GM19035 (cell line): ENCODE measurements around the gene MTG1.
"Not testable (repeated sequence)": the region's sequence is repeated elsewhere in the genome, so short reads cannot be mapped to it uniquely, and the experiment has no call there.

Source experiments
- ATAC-seq: cut with Tn5 transposase; IDR thresholded peaks from one replicate; pipeline ENCODE4 v1.9.1; 2021; ENCODE audit not compliant: unreplicated experiment

Gene MTG1

DNA sequence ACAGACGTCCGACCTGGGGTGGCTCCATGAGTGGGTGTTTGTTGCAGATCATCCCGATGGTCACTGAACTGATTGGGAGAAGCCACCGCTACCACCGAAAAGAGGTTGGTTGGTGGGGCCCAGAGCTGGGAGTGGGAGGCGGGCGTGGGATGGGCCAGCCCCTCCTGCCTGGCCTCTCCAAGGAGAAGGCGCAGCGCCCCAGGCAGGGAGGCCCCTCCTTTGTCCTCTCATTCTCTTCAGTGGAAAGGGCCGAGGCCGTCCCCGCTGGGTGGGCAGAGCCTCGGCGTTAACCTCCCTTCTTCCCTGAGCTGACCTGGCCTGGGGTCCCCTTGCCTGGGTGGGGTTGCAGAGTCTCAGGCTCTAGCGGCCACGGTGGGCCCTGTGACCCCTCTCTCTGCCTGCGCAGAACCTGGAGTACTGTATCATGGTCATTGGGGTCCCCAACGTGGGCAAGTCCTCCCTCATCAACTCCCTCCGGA lies 5.2 kb downstream of the MTG1 start:
- no peak for ATAC-seq

DNA sequence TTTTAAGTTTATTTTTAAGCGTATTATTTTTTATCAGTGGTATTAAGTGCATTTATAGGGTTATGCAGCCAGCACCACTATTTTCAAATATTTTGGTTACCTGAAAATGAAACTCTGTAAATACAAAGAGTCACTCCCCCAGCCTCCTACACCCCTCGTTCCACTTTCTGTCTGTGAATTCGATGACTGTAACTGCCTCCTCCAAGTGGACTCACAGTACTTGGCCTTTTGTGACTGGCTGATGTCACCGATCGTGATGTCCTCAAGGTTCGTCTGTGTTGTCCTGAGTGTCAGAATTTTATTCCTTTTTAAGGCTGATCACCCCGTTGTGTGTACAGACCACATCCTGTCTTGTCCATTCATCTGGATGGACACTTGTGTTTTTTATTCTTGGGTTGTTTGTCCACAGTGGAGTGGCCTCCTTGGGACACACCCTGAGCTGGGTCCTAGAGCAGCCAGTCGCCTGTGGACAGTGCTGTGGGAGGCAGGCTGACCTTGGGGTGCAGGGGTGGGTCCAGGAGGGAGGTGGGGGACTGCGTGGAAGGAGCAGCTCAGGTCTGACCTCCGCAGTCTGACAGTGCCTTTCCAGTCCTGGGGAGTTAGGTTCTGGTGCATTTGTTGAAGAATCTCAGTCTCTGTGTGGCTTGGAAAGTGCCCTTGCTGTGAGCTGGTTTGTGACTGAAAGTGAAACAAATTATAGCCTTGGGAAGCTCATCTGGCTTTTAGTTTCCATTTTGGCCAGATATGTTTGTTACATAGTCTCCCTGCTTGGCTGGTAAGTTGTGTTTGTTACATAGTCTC lies 6.9 kb downstream of the MTG1 start:
- peak; percentile 69 for ATAC-seq

DNA sequence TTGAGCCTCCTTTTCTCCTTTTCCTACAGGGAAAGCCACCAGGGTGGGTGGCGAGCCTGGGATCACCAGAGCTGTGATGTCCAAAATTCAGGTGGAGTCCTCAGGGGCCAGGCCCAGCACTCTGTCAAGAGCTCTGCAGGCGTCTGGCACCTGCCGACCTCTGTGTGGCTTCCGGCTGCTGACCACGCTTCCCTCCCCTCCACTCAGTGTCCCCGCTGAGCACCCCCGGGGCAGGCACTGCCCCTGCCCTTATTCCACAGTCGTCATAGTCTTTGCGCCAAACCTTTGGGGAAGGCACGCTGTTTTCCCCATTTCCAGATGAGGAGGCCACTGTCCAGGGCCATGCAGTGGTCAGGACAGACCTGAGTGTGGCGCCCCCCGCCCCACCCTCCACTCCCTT lies 7.5 kb downstream of the MTG1 start:
- ATAC-seq, result peak; percentile 7

DNA sequence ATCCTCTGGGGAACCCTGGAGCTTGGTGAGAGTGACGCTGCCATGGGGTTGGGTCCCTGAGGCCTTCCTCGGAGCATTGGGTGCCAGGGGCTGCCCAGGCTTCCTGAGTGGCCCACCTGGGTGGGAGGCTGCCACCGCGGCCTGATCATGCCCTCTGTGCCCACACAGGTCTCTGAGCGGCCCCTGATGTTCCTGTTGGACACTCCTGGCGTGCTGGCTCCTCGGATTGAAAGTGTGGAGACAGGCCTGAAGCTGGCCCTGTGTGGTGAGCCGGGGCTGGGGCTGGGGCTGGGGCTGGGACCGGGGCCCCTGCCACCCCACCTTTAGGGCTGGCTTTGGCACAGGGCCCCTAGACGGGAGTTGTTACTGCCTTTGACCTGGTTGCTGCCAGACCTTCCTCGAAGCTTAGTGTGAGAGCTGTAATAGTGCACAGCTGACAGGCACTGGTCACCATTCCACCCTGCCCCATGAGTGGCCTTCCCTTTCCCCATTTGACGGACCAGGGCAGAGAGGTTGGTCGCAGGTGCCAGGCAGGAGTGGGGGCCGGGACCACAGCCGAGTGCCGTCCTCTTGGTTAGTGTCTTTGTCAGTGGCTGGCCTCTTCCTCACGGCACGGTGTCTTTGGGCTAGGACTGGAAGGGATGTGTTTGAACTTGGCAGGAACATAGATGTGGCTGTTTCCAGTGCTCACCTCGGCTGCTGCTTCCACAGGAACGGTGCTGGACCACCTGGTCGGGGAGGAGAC lies 8.2 kb downstream of the MTG1 start:
- no peak for ATAC-seq

DNA sequence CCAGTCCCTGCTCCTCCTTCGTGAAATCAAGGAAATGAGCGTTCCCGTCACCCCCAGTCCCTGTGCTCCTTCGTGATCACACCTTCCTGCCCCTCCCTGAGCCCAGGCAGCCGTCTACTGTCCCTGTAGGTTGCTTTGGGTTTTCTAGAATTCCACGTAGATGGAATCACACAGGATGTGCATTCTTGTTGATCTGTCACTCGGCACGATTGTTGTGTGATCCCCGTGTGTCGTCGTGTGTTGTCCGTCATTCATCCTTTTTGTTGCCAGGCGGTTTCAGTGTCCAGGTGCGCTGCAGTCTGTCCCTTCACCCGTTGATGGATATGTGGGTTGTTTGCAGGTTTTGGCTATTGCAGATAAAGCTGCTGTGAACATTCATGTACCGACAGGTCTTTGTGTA lies 9.4 kb downstream of the MTG1 start:
- ATAC-seq, result no peak

DNA sequence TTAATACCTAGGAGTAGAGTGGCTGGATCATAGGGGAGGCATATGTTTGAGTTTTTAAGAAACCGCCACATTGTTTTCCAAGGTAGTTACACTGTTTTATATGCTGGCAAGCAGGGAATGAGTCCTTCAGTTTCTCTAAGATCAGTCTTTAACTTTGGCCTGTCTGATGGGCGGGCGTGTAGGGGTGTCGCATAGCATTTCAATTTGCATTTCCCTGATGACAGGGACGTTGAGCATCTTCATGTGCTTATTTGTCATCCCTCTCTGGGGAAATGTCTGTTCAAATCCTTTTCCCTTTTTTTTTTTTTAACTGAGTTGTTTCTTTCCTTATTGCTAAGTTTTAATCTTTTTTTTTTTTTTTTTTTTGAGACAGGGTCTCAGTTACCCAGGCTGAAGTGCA lies 9.8 kb downstream of the MTG1 start:
- no peak for ATAC-seq

DNA sequence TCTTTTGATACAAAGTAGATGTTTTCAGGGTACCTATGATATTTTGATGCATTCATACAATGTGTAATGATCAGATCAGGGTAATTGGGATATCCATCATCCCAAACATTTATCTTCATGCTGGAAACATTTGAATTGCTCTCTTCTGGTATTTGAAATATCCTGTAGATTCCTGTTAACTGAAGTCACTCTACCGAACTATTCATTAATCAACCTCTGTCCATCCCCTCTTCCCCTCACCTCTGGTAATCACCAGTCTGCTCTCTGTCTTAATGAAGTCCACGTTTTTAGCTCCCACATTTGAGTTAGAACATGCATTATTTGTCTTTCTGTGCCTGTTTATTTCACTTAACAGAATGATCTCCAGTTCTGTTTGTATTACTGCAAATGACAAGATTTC lies 11.3 kb downstream of the MTG1 start:
- no peak for ATAC-seq

DNA sequence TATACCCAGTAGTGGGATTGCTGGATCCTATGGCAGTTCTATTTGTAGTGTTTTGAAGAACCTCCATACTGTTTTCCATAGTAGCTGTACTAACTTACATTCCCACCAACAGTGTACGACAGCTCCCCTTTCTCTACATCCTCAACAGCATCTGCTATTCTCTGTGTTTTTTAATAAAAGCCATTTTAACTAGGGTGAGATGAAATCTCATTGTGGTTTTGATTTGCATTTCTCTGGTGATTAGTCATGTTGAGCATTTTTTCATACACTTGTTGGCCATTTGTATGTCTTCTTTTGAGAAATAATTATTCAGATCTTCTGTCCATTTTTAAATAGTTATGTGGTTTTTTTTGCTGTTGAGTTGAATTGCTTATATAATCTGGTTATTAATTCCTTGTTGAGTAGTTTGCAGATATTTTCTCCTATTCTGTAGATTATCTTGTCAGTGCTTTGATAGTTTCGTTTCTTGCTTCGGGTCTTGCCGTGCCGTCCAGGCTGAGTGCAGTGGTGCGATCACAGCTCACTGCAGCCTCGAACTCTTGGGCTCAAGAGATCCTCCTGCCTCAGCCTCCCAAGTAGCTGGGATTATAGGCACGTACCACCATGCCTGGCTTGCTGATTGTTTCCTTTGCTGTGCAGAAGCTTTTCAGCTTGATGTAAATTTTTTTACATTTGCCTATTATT lies 12.0 kb downstream of the MTG1 start:
- ATAC-seq, result peak; percentile 51

DNA sequence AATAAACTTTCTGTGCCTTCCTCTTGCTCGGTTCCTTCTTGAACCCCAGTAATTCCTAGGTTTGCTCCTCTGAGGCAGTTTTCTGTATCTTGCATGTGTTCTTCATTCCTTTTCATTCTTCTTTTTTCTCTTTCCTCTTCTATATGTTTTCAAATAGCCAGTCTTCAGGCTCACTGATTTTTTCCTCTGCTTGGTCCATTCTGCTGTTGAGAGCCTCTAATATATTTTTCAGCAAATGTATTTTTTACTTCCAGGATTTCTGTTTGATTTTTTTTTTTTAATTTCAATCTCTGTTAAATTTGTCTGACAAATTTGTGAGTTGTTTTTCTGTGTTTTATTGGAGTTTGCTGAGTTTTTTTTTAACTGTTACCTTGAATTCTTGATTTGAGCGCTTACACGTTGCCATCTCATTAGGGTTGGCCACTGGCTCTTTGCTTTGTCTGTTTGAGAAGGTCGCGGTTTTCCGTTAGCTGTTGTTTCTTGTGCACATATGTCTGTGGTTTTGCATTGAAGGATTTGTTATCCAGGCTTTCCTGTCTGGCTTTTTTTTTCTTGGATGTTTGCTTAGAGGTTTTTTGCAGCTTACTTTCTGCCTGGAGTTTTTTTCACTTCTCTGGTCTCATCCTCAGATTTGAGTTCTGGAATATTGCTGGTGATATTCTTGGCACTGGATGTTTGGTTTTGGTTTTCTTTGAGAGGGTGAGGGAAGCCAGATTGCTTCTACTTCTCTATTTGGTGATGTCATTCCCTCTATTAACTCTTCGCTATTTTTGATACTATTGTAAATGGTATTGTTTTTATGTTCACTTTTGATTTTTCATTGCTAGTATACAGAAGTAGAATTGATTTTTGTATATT lies 17.8 kb downstream of the MTG1 start:
- ATAC-seq, result no peak

DNA sequence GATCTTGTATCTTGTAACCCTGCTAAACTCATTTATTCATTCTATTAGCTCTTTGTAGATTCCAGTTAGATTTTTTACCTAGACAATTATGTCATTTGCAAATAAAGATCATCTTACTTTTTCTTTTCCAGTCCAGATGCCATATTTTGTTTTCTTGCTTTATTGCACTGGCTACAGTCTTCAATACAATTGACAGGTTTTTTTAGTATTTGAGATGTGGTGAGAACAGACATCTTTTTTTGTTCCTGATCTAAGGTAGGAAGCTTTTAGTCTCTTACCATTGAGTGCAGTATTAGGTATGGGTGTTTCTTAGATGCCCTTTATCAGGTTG lies 18.4 kb downstream of the MTG1 start:
- no peak for ATAC-seq

DNA sequence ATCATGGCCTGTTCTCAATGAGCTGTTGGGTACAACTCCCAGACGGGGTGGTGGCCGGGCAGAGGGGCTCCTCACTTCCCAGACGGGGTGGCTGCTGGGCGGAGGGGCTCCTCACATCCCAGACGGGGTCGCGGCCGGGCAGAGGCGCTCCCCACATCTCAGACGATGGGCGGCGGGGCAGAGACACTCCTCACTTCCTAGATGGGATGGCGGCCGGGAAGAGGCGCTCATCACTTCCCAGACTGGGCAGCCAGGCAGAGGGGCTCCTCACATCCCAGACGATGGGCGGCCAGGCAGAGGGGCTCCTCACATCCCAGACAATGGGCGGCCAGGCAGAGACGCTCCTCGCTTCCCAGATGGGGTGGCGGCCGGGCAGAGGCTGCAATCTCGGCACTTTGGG lies 20.4 kb downstream of the MTG1 start:
- not testable (repeated sequence) for ATAC-seq

DNA sequence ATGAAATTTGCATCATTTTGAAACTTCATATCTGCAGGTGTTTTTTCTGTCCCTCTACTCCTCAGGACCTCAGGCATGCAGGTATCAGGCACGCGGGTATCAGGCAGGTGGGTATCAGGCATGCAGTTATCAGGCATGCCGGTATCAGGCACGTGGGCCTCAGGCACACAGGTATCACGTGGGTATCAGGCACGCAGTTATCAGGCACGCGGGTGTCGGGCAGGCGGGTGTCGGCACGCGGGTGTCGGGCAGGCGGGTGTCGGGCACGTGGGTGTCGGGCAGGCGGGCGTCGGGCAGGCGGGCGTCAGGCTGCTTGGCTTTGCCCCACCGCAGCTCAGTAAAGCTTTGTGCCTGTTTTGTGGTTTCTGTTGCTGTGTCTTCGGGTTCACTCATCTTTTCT lies 21.8 kb downstream of the MTG1 start:
- no peak for ATAC-seq

DNA sequence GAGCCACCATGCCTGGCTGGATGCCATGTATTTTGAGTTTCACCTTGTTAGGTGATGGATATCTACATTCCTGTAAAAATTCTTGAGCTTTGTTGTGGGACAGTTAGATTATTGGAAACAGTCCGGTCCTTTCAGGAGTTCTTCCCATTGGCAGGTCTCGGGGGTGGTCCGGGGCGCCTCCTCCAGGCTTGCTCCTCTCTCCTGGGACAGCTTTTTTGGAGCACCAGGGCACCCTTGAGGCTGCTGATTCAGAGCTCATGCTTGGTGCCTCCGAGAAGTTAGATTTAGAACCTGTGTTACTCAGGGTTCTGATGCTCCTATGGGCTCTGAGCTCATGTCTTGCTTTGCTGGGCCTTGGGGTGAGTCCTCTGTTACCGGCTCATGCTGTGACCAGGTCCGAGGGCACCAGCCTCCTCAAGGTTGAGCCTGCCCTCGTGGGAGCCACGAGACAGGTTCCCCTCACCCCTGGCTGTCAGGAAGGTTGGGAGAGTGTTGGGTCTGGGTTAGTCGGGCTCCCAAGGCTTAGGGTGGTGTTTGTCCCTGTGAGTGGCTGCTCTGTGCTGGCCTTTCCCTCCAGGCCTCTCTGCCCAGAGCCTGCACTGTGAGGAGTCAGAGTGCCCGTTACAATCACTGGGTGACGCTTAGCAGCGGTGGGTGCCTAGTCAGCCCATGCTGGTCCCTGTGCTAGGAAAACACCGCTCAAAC lies 24.5 kb downstream of the MTG1 start:
- ATAC-seq, result no peak

DNA sequence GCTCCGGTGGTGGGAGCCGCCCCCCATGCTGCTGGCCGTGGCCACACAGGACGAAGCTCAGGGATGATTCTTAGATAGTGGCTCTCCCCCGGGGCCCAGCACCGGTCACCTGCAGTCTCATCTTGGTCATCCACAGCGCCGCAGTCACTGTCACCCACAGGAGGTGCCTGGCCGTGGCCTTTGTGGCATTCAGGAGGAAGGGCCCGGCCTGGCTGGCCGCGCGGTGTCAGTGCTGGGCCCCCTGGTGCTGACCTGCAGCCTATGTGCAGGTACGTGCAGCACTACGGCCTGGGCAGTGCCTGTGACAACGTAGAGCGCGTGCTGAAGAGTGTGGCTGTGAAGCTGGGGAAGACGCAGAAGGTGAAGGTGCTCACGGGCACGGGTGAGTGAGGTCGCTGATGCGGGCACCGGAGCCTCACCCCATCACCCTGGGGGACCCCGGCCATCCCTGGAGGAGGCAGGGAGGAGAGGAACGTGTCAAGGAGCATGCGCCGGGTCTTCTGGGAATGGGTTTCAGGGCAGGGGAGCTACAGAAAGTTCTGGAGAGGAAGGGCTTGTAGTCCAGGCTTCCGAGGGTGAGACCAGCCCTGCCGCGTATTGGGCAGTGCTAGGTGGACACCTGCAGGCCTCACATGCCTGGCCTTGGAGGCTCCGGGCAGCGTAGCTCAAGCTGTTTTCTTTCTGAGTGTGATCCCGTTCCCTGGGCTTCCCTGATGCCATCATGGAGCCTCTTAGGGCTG lies 25.4 kb downstream of the MTG1 start:
- ATAC-seq, result no peak

DNA sequence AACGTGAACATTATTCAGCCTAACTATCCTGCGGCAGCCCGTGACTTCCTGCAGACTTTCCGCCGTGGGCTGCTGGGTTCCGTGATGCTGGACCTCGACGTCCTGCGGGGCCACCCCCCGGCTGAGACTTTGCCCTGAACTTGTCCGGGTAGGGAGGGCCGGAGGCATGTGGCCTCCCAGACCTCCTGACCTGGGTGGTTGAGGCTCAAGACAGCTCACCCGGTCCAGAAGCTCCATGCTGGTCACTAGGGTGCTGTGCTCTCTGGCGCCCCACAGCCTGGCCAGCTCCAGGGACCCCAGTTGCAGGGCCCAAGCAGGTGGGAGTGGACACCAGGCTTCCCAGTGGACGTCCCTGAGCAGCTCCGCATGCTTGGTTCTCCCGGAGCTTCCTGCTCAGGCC lies 26.1 kb downstream of the MTG1 start:
- ATAC-seq, result no peak

DNA sequence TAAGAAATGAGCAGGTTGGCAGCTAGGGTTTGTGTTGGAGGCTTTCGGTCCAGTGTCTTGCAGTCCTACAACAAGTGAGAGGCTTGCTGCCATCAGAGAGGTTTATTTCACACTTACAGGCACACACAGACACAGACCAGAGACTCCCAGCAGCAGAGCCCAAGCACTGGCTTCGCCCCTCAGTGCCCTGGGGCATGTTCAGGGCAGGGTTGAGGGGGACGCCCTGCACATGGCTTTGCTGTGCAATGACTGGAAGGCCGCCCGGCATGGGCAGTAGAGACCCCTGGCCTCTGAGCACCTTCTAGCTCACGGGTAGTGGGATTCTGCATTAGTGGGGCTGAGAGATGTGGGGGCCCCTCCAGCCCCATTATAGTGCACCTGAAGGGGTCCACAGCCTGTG lies 26.6 kb downstream of the MTG1 start:
- no peak for ATAC-seq

DNA sequence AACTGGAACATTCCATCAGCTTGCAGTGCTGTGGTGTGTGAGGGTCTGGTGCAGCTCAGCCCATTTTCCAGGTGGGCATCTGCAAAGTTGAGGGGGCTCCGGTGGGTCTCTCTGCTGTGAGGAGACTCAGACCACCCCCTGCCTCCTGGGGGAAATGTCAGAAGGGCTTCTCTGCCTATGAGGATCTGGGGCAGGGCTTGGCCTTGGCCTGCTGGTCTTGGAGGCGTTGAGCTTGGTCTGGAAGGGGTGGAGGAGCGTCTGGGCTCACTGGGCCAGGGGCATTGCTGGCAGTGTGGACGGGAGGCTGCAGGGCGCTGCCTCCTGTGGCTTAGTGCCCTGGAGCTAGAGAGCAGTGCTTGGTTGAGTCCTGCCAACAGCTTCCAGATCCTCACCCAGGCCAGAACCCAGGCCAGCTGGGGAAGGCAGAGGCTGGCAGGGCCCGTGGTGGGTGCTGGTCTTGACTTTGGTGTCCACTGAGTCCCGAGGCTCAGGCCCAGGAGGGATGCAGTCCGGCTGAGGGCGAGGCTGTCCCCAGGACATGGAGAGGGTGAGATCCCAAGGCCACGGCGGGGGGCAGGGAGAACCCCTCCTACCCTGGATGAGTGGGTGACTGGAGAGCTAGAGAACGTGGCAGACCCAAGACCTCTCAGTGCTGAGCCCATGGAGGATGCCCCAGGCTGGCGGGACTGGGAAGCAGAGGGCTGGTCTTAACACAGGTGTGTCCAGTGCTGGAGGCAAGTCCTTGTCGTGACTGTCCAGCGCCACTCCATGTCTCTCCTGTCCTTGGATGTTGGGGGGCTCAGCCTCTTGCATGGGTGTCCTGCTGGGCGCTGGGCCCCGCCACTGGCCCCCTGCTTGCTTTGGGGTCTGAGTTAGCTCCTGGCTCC lies 27.6 kb downstream of the MTG1 start:
- ATAC-seq, result no peak

DNA sequence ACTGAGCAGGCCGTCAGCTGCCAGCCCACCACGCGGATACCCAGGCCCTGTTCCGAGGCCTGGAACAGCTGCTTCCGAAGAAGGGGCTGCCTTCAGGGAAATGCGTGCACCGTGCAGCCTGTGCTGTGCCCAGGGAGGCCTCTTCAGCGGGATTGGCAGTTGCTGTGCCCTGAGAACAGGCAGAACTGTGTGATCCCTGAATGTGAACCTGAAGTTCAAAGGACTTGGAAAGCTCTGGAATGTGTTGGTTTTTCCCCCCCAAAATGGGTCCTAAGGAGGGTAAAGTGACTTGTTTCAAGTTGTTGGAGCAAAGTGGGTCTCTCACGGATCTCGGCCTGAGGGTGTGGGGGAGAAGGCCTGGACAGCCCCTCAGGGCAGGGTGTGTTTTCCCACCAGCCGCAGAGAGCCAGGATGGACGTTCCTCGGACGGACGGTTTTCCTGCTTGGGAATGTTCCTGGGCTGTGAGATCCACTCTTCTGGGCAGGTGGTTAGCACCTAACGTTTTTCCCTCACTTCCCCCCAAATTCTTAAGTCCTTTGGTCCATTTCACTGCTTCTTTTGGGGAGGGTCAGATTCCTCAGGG lies 28.4 kb downstream of the MTG1 start:
- no peak for ATAC-seq
